Measurements from ENCODE around the gene DAZAP2.
"Not testable (repeated sequence)": the region's sequence is repeated elsewhere in the genome, so short reads cannot be mapped to it uniquely, and the experiment has no call there.

Gene DAZAP2

GRCh38 chr12:51247523-51248206 is 9.0 kb downstream of the DAZAP2 start:
- DNase-seq (ENCODE audit: low spot score), result no peak

GRCh38 chr12:51253276-51253675 is 14.7 kb downstream of the DAZAP2 start:
- DNase-seq (ENCODE audit: low spot score), result no peak

GRCh38 chr12:51254536-51254935 is 15.9 kb downstream of the DAZAP2 start:
- DNase-seq (ENCODE audit: low spot score), result no peak

- not testable (repeated sequence) for DNase-seq (ENCODE audit: low spot score)
These were observed 21.0 kb downstream of the DAZAP2 start for GRCh38 chr12:51259600-51259999.

GRCh38 chr12:51262758-51263177 is 24.1 kb downstream of the DAZAP2 start:
- no peak for DNase-seq (ENCODE audit: low spot score)

GRCh38 chr12:51263341-51263740 is 24.7 kb downstream of the DAZAP2 start:
- DNase-seq (ENCODE audit: low spot score), result no peak

GRCh38 chr12:51264297-51264696 is 25.7 kb downstream of the DAZAP2 start:
- no peak for DNase-seq (ENCODE audit: low spot score)

GRCh38 chr12:51265024-51265423 is 26.4 kb downstream of the DAZAP2 start:
- DNase-seq (ENCODE audit: low spot score), result no peak

GRCh38 chr12:51269174-51270066 is 30.8 kb downstream of the DAZAP2 start:
- DNase-seq (ENCODE audit: low spot score), result no peak

GRCh38 chr12:51270067-51270950 is 31.7 kb downstream of the DAZAP2 start, which contains the start of gene SMAGP:
TSS of gene SMAGP (minus strand) at chr12:51270415. CDS start at chr12:51269278, 1,137 bp downstream.
- DNase-seq (ENCODE audit: low spot score), result no peak

GRCh38 chr12:51270951-51271518 is 32.4 kb downstream of the DAZAP2 start:
- no peak for DNase-seq (ENCODE audit: low spot score)

- DNase-seq (ENCODE audit: low spot score), result not testable (repeated sequence)
These were observed 34.2 kb downstream of the DAZAP2 start for GRCh38 chr12:51272810-51273209.

DNA sequence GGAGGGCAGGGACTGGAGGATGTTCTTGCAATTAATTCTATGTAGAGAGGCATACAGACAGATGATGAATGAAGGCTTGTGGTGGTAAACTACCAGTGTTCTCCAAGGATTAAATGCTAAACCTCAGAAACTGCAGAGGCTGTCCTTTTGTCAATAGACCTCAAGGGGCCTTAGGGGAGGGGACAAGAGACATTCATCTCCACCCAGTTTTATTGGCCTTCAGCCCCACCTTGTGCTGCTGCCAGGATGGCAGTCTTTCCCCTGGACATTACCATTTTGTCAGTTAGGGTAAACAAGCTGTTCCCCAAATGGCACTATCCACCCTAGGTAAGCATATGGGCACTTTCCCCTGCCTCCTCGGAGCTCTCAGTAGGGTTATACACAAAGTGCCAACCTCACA is 36.5 kb downstream of the DAZAP2 start:
- no peak for DNase-seq (ENCODE audit: low spot score)

DNA sequence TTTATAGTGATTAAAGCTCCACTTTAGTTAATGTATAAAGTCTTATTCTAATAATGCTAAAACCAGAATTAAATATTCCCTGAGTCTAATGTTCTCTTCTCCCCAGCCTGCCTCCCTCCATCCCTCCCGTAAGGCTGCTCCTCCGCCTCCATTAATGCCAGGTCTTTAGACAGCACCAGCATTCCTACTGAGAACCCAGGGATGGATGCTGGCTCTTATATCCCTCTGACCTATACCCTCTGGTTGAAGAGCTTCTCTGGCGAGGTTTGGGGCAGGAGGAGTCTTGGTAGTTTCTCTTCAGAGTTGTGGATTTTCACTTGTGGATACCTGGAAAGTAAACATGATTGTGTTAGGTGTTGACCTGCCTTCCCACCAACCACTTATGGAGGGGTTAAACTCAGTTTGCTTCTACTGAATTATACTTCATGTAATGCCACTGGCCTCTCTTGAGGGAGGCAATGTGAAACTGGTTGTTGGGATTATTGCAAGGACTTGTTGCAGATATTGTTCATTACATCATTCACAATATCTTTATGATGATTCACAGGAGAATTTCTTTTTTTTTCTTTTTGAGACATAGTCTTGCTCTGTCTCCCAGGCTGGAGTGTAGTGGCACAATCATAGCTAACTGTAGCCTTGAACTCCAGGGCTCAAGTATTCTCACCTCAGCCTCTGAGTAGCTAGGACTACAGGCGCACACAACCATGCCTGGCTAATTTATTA is 42.7 kb downstream of the DAZAP2 start:
- no peak for DNase-seq (ENCODE audit: low spot score)

DNA sequence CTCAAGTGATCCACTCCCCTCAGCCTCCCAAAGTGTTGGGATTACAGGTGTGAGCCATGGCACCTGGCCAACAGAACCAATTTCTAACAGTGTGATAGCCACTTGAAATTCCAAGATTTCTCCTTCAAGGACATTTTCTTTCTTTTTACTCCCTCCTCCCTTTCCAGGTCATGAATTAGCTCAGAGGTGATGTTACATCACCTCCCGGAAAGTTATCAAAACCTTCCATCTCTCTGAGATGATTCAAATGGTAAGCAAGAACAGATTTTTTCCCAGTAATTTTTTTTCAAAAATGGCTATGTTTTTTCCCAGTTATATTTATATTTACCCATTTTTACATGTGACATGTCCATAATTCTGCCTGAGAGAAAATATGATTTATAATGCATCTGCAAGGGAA is 47.2 kb downstream of the DAZAP2 start:
- no peak for DNase-seq (ENCODE audit: low spot score)

DNA sequence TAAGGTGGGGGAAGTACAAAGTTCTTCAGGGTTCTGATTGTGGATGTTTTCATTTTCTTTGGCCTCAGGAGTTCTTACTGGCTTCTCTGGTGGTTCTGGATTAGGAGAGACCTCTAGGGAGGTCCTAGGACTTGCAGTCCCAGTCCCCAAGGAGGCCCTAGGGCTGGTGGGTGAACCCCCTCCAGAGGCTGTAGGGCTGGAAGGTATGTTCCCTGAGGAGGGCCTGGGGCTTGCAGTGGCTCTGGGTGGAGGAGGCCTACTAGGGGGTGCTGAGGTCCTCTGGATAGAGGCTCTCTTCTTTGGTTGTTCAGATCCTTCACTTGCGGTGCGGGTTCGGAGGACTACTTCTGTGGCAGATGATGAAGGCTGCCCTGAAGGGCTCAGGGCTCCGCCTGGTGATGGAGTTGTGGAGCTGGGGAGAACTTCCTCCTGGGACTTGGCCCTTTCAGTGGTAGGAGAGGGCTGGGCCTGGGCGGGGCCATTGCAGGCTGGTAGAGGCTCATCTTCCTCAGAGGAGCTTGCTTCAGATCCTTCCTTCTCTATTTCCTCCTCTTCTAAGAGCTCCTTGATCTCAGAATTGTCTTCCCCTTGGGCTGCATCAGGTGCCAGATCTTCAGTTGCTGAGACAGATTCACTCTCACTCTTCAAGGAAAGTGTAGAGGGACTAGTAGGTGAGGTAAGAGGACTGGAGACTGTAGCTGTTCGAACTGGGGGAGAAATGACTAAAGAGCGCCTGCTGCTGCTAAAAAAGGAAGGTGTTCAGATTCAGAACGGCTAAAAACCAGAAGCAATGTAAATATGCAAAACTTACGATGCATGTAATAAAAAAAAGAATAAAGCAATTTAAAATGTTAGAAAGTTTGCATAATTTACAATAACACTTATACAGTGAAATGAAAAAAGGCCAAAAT is 53.2 kb downstream of the DAZAP2 start:
- not testable (repeated sequence) for DNase-seq (ENCODE audit: low spot score)
